Naive thymus-derived CD8-positive, alpha-beta T cell (primary cell): ENCODE measurements around the gene FEZF2. TPM values are rescaled to one million over a fixed set of nuclear protein-coding genes. Genes with fewer than 3 reads are reported as not detected.

Source experiments
- ATAC-seq, 2 donors: fragments of 150-1000 bp; cut with Tn5 transposase in 1 of 2; sonication (Bioruptor Pico), chemical (Tn5 transposase) in 1 of 2; 1 replicate in 1 of 2; 2 replicates in 1 of 2; pipeline ENCODE4 v1.10.0; 2021; ENCODE audit warnings: mild to moderate bottlenecking in 2 of 2, moderate library complexity in 2 of 2
- POLR2A ChIA-PET: fragments of 350-600 bp; sonication (Branson Sonifier 250); formaldehyde crosslinking; loops from one replicate; lab custom pipeline; 2021; ENCODE audit warnings: antibody characterized with exemption; lab: Charles Lee
- DNase-seq, 10 donors: peaks; one replicate each; pipeline versions ENCODE4 v3.0.0 to v3.0.0-alpha.2; 2020 to 2022
- H3K27ac Mint-ChIP-seq, 10 donors: one replicate each; pipeline ENCODE4 v1.8.0; 2020 to 2022; ENCODE audit warnings: mild to moderate bottlenecking in 10 of 10, mixed read lengths in 10 of 10, moderate library complexity in 4 of 10, inconsistent platforms in 1 of 10
- H3K27me3 Mint-ChIP-seq, 5 donors: one replicate each; pipeline ENCODE4 v1.8.0; 2021 to 2022; ENCODE audit warnings: mixed read lengths in 5 of 5
- H3K36me3 Mint-ChIP-seq, 3 donors: one replicate each; pipeline ENCODE4 v1.8.0; 2020 to 2022; ENCODE audit warnings: mixed read lengths in 3 of 3, mild to moderate bottlenecking in 2 of 3, inconsistent platforms in 1 of 3
- H3K4me1 Mint-ChIP-seq, 4 donors: one replicate each; pipeline ENCODE4 v1.8.0; 2021 to 2022; ENCODE audit warnings: mixed read lengths in 4 of 4
- H3K4me3 Mint-ChIP-seq, 10 donors: one replicate each; pipeline ENCODE4 v1.8.0; 2020 to 2022; ENCODE audit warnings: mild to moderate bottlenecking in 10 of 10, mixed read lengths in 10 of 10, moderate library complexity in 6 of 10, inconsistent platforms in 1 of 10
- H3K9me3 Mint-ChIP-seq, 9 donors: one replicate each; pipeline ENCODE4 v1.8.0; 2020 to 2022; ENCODE audit warnings: mixed read lengths in 9 of 9, mild to moderate bottlenecking in 3 of 9, inconsistent platforms in 1 of 9, moderate library complexity in 1 of 9
- polyA plus RNA-seq, 3 donors: library from polyadenylated mRNA; unstranded; fragments of 300-500 nt; fragmentation: Illumina TruSeq; gene quantifications; one replicate each; pipeline ENCODE4 v1.2.3, GENCODE V29; 2021
- total RNA-seq, 8 experiments: library from RNA in 2 of 8; stranded (reverse) in 2 of 8; gene quantifications; one replicate each; pipeline ENCODE4 v1.2.3 and lab custom pipeline; 2021 to 2026

Gene FEZF2
- total and polyA plus RNA-seq, 5 experiments from 2014 or later: not detected

- Mint-ChIP-seq H3K27ac (no peak overlapping the region), H3K4me3 (peak overlapping the region in 1 of 10 donors; percentile 4), H3K9me3 (peaks cover 0 to 3% (median 0%) of the 10 kb centered on the region in 9 donors), H3K4me1 (peaks cover 1 to 18% (median 7%) of the 10 kb centered on the region in 4 donors), H3K36me3 (peaks cover 0 to 4% (median 2%) of the 10 kb centered on the region in 3 donors), H3K27me3 (peaks cover 31 to 84% (median 62%) of the 10 kb centered on the region in 5 donors)
- ATAC-seq (no peak), DNase-seq (no peak)
- POLR2A ChIA-PET: no interaction called here
Observed at GRCh38 chr3:62379321-62379798, 6.0 kb upstream of the FEZF2 start.

- H3K4me1 Mint-ChIP-seq: peaks cover 1 to 23% (median 7%) of the 10 kb centered on the region in 4 donors
- H3K27me3 Mint-ChIP-seq: peaks cover 30 to 89% (median 67%) of the 10 kb centered on the region in 5 donors
- peaks cover 0 to 3% (median 0%) of the 10 kb centered on the region in 9 donors for H3K9me3 Mint-ChIP-seq
- POLR2A ChIA-PET: no interaction called here
- H3K27ac Mint-ChIP-seq: no peak overlapping the region
- DNase-seq: no peak
- H3K36me3 Mint-ChIP-seq: peaks cover 0 to 4% (median 1%) of the 10 kb centered on the region in 3 donors
- H3K4me3 Mint-ChIP-seq: peak overlapping the region in 1 of 10 donors; percentile 4
- no peak for ATAC-seq
Observed at GRCh38 chr3:62378921-62379320, 5.6 kb upstream of the FEZF2 start.

GRCh38 chr3:62378311-62378789 lies 5.0 kb upstream of the FEZF2 start:
- Mint-ChIP-seq H3K4me3 (no peak overlapping the region), H3K4me1 (peaks cover 0 to 23% (median 7%) of the 10 kb centered on the region in 4 donors), H3K36me3 (peaks cover 0 to 4% (median 0%) of the 10 kb centered on the region in 3 donors), H3K9me3 (no peaks in the 10 kb centered on the region), H3K27me3 (peaks cover 29 to 92% (median 68%) of the 10 kb centered on the region in 5 donors), H3K27ac (no peak overlapping the region)
- DNase-seq (no peak), ATAC-seq (no peak)
- POLR2A ChIA-PET: no interaction called here

- DNase-seq (no peak), ATAC-seq (no peak)
- POLR2A ChIA-PET: interaction anchor here (0.6 kb wide), 1 partner anchor 888 kb away, joined by 4 read pairs; no protein-coding TSS in a partner anchor
- H3K27ac Mint-ChIP-seq: no peak overlapping the region
- H3K4me1 Mint-ChIP-seq: peaks cover 0 to 25% (median 7%) of the 10 kb centered on the region in 4 donors
- H3K36me3 Mint-ChIP-seq: peaks cover 0 to 4% (median 0%) of the 10 kb centered on the region in 3 donors
- no peak overlapping the region for H3K4me3 Mint-ChIP-seq
- H3K27me3 Mint-ChIP-seq: peaks cover 29 to 90% (median 66%) of the 10 kb centered on the region in 5 donors
- H3K9me3 Mint-ChIP-seq: no peaks in the 10 kb centered on the region
Observed at GRCh38 chr3:62376906-62377877, 3.8 kb upstream of the FEZF2 start.

- Mint-ChIP-seq H3K4me1 (peaks cover 0 to 26% (median 7%) of the 10 kb centered on the region in 4 donors), H3K36me3 (no peaks in the 10 kb centered on the region), H3K27me3 (peaks cover 26 to 90% (median 61%) of the 10 kb centered on the region in 5 donors), H3K4me3 (no peak overlapping the region), H3K27ac (no peak overlapping the region), H3K9me3 (peaks cover 0 to 1% (median 0%) of the 10 kb centered on the region in 9 donors)
- ATAC-seq (no peak), DNase-seq (no peak)
- POLR2A ChIA-PET: no interaction called here
Observed at GRCh38 chr3:62376454-62376720, 3.0 kb upstream of the FEZF2 start.

- Mint-ChIP-seq H3K4me1 (peaks cover 2 to 31% (median 11%) of the 10 kb centered on the region in 4 donors), H3K4me3 (no peak overlapping the region), H3K27me3 (peaks cover 28 to 90% (median 61%) of the 10 kb centered on the region in 5 donors), H3K36me3 (peaks cover 0 to 3% (median 0%) of the 10 kb centered on the region in 3 donors), H3K9me3 (peaks cover 0 to 5% (median 0%) of the 10 kb centered on the region in 9 donors), H3K27ac (no peak overlapping the region)
- ATAC-seq: no peak
- POLR2A ChIA-PET: no interaction called here
- no peak for DNase-seq
Observed at GRCh38 chr3:62375655-62376453, 2.5 kb upstream of the FEZF2 start.

- Mint-ChIP-seq H3K4me1 (peaks cover 2 to 37% (median 16%) of the 10 kb centered on the region in 4 donors), H3K36me3 (peaks cover 0 to 5% (median 4%) of the 10 kb centered on the region in 3 donors), H3K27me3 (peaks cover 28 to 90% (median 58%) of the 10 kb centered on the region in 5 donors), H3K27ac (no peak overlapping the region), H3K4me3 (peak overlapping the region in 6 of 10 donors; percentile 0 to 47 (median 36)), H3K9me3 (peaks cover 0 to 5% (median 0%) of the 10 kb centered on the region in 9 donors)
- ATAC-seq (no peak), DNase-seq (no peak)
- POLR2A ChIA-PET: no interaction called here
Observed at GRCh38 chr3:62374341-62375218, 1.2 kb upstream of the FEZF2 start.

- Mint-ChIP-seq H3K4me1 (peaks cover 0 to 32% (median 13%) of the 10 kb centered on the region in 4 donors), H3K9me3 (peaks cover 0 to 5% (median 0%) of the 10 kb centered on the region in 9 donors), H3K4me3 (peak overlapping the region in 5 of 10 donors; percentile 0 to 47 (median 37)), H3K27ac (no peak overlapping the region), H3K27me3 (peaks cover 27 to 90% (median 53%) of the 10 kb centered on the region in 5 donors), H3K36me3 (peaks cover 0 to 5% (median 4%) of the 10 kb centered on the region in 3 donors)
- DNase-seq: no peak
- ATAC-seq: no peak
- POLR2A ChIA-PET: no interaction called here
Observed at GRCh38 chr3:62373714-62374333, 474 bp upstream of the FEZF2 start.

GRCh38 chr3:62372621-62373041 lies 719 bp downstream of the FEZF2 start:
- Mint-ChIP-seq H3K36me3 (peaks cover 0 to 5% (median 4%) of the 10 kb centered on the region in 3 donors), H3K4me3 (no peak overlapping the region), H3K9me3 (peaks cover 0 to 11% (median 0%) of the 10 kb centered on the region in 9 donors), H3K27ac (no peak overlapping the region), H3K4me1 (peaks cover 0 to 37% (median 12%) of the 10 kb centered on the region in 4 donors), H3K27me3 (peaks cover 38 to 90% (median 59%) of the 10 kb centered on the region in 5 donors)
- DNase-seq (no peak), ATAC-seq (no peak)
- POLR2A ChIA-PET: no interaction called here

GRCh38 chr3:62371720-62372591 lies 1.4 kb downstream of the FEZF2 start:
- Mint-ChIP-seq H3K27me3 (peaks cover 42 to 90% (median 64%) of the 10 kb centered on the region in 5 donors), H3K4me1 (peaks cover 0 to 38% (median 12%) of the 10 kb centered on the region in 4 donors), H3K9me3 (peaks cover 0 to 11% (median 0%) of the 10 kb centered on the region in 9 donors), H3K36me3 (peaks cover 0 to 8% (median 5%) of the 10 kb centered on the region in 3 donors), H3K27ac (no peak overlapping the region), H3K4me3 (peak overlapping the region in 1 of 10 donors; percentile 38)
- POLR2A ChIA-PET: no interaction called here
- DNase-seq (no peak), ATAC-seq (no peak)
